ENCODE measurements around the gene DOCK2. TPM values are rescaled to one million over a fixed set of nuclear protein-coding genes. Genes with fewer than 3 reads are reported as not detected.
A peak's percentile ranks its signal among the peaks of the same experiment; 100 is the strongest.
"Not testable (repeated sequence)": the region's sequence is repeated elsewhere in the genome, so short reads cannot be mapped to it uniquely, and the experiment has no call there.

Gene DOCK2
- total and polyA plus RNA-seq, 2 donors, result 4.1 to 19.1 TPM

DNA sequence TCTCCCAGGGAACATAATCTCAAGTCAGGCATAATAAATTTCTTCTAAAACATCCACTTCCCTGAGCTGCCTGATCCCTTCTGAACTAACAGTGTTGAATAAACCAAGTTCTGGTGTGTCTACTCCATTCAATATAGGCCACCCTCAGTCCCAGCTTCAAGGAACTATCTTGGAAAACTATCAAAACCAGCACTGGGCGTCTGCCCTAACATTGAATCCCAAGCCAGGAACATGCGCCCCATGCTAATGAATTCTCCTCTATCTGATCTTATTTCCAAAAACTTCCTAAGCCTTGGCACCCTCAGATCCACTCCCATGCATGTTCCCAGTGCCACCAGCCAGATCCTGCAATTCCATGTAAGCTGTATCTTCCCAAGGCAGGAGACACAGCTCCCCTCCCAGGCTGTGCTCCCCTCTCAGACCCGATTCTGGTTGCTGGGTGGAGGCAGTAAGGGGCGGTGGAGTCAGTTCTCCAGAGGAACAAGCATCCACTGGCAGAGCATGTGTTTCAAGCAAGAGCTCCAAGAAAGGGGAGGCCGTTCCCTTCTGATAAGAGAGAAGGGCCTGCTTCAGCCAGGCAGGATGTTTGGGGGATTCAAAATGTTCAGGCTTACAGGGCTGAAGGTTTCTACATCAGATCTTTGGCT, 455.5 kb downstream of the DOCK2 start:
- Histone ChIP-seq H3K27ac (ENCODE audit: low read depth) (no peak overlapping the region), H3K36me3 (ENCODE audit: insufficient read depth) (no peaks in the 10 kb centered on the region), H3K4me1 (ENCODE audit: insufficient read depth) (no peaks in the 10 kb centered on the region), H3K4me3 (ENCODE audit: low read depth, low read length) (no peak overlapping the region)
- no peak for DNase-seq (ENCODE audit: extremely low spot score)
- 48% methylated on average over 5 of the region's 5 CpGs for WGBS

DNA sequence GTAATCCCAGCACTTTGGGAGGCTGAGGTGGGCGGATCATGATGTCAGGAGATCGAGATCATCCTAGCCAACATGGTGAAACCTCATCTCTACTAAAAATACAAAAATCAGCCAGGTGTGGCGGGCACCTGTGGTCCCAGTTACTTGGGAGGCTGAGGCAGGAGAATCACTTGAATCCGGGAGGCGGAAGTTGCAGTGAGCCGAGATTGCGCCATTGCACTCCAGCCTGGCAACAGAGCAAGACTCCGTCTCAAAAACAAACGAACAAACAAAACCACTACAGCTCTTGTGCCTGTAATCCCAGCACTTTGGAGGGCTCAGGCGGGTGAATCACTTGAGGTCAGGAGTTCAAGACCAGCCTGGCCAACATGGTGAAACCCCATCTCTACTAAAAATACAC, 457.3 kb downstream of the DOCK2 start:
- not testable (repeated sequence) for H3K4me1 ChIP-seq (ENCODE audit: insufficient read depth); DNase-seq (ENCODE audit: extremely low spot score); H3K4me3 ChIP-seq (ENCODE audit: low read depth, low read length); H3K36me3 ChIP-seq (ENCODE audit: insufficient read depth); H3K27ac ChIP-seq (ENCODE audit: low read depth)
- 90% methylated on average over 10 of the region's 10 CpGs for WGBS

DNA sequence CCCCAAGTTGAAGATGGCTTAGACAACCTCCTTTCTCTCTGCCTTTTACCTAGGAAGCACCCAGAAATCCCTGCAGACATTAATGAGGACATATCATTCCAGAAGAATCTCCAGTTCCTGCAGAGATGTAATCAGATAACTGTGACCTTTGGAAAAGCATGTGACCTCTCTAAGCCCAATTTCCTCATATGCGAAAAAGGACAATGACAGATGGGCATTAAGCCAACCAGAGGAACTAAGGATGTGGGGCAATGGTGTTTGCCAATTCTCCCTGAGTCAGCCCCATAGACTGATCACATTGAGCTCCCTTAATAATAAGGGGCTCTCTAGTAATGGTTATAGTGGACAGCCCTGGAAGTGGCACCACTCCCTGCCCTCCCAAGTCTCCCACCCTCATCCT, 458.6 kb downstream of the DOCK2 start:
- no peaks in the 10 kb centered on the region for H3K36me3 ChIP-seq (ENCODE audit: insufficient read depth)
- 59% methylated on average over 1 of the region's 1 CpG for WGBS
- H3K4me3 ChIP-seq (ENCODE audit: low read depth, low read length), result no peak overlapping the region
- H3K4me1 ChIP-seq (ENCODE audit: insufficient read depth), result no peaks in the 10 kb centered on the region
- DNase-seq (ENCODE audit: extremely low spot score), result no peak
- no peak overlapping the region for H3K27ac ChIP-seq (ENCODE audit: low read depth)

DNA sequence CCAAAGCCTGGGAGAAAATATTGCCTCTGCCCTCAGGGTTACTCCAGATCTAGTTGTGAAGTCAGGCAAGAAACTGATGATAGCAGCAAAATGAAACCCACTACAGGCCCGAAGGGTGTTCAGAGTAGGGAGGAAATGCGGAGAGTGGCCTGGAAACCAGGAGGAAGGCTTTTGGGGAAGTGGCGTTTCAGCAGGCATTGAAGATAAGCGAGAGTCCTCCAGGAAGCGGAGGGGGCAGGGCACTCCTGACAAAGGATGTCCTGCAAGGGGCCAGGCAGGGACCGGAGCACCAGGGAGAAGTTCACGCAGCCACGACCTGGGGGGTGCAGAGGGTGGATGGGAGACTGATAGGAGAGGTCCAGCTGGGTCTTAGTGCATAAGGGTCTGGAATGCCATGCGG, 460.9 kb downstream of the DOCK2 start:
- no peaks in the 10 kb centered on the region for H3K36me3 ChIP-seq (ENCODE audit: insufficient read depth)
- H3K27ac ChIP-seq (ENCODE audit: low read depth), result no peak overlapping the region
- WGBS, result 78% methylated on average over 9 of the region's 9 CpGs
- no peak overlapping the region for H3K4me3 ChIP-seq (ENCODE audit: low read depth, low read length)
- no peak for DNase-seq (ENCODE audit: extremely low spot score)
- no peaks in the 10 kb centered on the region for H3K4me1 ChIP-seq (ENCODE audit: insufficient read depth)

DNA sequence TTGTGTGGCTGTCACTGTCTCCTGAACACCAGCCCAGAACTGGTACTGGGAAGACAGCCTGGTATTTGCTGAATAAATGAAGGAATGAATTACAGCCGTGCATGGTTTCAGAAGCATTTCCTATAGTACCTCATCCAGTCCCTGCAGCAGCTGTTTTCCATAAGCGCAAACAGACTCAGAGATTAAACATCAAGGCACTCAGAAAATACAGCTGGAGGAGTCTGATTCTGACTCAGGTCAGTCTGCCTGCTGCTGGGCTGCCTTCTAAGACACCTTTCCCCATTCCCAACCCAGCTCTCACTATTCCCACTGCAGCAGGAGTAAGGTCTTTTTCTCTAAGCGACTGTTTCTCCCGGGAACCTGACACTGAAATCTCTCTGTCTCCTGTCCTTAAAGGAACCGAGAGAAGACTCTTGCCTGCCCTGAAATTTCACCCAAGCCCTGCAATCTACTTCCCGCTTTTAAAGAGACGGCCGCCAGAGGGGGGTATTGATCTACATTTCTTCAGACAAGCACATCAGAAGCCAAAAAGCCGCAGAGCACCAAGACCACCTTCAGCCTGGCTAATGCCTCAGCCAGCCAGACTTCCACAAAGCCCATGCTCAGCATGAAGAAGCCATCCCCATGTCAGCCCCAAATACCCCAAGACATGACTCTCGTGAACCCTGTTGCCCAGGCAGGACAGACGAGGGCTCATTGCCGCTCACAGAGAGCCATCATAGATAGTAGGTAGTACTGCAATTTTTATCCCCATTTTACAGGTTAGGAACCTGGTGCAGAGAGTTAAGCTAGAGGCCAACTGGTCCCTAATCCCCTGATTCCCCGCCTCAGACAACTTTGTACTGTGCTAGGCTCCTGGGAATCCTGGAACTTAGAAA, 463.2 kb downstream of the DOCK2 start:
- Histone ChIP-seq H3K4me1 (ENCODE audit: insufficient read depth) (no peaks in the 10 kb centered on the region), H3K36me3 (ENCODE audit: insufficient read depth) (no peaks in the 10 kb centered on the region), H3K27ac (ENCODE audit: low read depth) (no peak overlapping the region), H3K4me3 (ENCODE audit: low read depth, low read length) (no peak overlapping the region)
- 30% methylated on average over 13 of the region's 13 CpGs for WGBS
- DNase-seq (ENCODE audit: extremely low spot score), result peak; percentile 80

DNA sequence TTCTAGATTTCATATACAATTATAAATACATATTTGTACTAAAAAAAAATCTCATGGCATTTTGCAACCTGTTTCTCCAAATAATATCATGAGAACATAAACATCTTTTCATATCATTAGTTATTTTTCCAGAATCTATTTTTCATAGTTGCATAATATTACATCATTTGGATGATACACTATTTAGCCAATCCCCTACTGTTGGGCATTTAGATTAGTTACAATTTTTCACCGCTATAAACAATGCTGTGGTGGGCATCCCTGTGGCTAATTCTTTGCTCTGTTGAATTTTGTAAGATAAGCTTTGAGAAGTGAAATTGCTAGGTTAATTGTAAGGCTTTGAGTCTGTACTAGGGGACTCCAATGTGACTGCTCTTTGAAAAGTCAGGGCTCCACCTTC, 466.4 kb downstream of the DOCK2 start:
- H3K36me3 ChIP-seq (ENCODE audit: insufficient read depth), result no peaks in the 10 kb centered on the region
- H3K4me1 ChIP-seq (ENCODE audit: insufficient read depth), result no peaks in the 10 kb centered on the region
- WGBS, result 96% methylated on average over 1 of the region's 1 CpG
- no peak overlapping the region for H3K4me3 ChIP-seq (ENCODE audit: low read depth, low read length)
- DNase-seq (ENCODE audit: extremely low spot score), result no peak
- no peak overlapping the region for H3K27ac ChIP-seq (ENCODE audit: low read depth)

DNA sequence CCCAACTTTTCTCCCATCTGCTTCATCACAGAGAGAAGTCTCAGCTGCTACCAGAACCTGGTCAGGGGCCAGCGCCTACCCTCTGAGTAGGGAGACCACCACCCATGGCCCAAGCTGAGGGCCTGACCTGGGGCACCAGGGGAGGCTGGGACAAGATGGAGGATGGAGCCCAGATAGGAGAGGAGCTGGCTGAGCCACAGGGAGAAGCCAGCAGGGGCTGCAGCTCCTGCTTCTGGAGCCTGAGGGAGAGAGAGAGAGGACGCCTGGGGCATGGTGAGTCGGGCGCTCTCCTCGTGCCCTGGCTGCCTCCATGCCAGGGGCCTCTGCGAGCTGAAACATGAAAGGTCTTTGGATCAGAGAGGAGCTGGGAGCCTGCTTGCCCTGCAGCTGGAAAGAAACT, 467.2 kb downstream of the DOCK2 start:
- no peak overlapping the region for H3K27ac ChIP-seq (ENCODE audit: low read depth)
- no peak for DNase-seq (ENCODE audit: extremely low spot score)
- no peak overlapping the region for H3K4me3 ChIP-seq (ENCODE audit: low read depth, low read length)
- H3K36me3 ChIP-seq (ENCODE audit: insufficient read depth), result no peaks in the 10 kb centered on the region
- WGBS, result 90% methylated on average over 6 of the region's 6 CpGs
- H3K4me1 ChIP-seq (ENCODE audit: insufficient read depth), result no peaks in the 10 kb centered on the region

DNA sequence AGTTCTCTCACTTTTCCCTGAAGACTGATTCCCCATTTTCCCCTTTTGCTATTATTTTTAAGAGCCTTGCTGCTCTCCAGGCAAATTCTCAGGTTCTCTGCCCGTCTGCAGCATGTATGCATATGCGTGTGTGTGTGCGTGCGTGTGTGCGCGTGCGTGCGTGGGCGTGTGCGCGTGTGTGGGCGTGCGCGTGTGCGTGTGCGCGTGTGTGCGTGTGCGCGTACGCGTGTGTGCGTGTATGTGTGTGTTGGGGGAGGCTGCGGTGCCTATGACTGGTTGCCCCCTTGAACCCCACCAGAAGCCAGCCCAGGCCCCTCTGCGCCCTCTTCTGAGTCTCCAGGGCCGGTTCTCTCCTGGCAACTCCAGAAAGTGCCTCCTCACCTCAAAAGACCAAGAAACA, 467.6 kb downstream of the DOCK2 start:
- Histone ChIP-seq H3K27ac (ENCODE audit: low read depth) (no peak overlapping the region), H3K4me3 (ENCODE audit: low read depth, low read length) (no peak overlapping the region), H3K4me1 (ENCODE audit: insufficient read depth) (no peaks in the 10 kb centered on the region), H3K36me3 (ENCODE audit: insufficient read depth) (no peaks in the 10 kb centered on the region)
- DNase-seq (ENCODE audit: extremely low spot score), result no peak
- 92% methylated on average over 26 of the region's 26 CpGs for WGBS

DNA sequence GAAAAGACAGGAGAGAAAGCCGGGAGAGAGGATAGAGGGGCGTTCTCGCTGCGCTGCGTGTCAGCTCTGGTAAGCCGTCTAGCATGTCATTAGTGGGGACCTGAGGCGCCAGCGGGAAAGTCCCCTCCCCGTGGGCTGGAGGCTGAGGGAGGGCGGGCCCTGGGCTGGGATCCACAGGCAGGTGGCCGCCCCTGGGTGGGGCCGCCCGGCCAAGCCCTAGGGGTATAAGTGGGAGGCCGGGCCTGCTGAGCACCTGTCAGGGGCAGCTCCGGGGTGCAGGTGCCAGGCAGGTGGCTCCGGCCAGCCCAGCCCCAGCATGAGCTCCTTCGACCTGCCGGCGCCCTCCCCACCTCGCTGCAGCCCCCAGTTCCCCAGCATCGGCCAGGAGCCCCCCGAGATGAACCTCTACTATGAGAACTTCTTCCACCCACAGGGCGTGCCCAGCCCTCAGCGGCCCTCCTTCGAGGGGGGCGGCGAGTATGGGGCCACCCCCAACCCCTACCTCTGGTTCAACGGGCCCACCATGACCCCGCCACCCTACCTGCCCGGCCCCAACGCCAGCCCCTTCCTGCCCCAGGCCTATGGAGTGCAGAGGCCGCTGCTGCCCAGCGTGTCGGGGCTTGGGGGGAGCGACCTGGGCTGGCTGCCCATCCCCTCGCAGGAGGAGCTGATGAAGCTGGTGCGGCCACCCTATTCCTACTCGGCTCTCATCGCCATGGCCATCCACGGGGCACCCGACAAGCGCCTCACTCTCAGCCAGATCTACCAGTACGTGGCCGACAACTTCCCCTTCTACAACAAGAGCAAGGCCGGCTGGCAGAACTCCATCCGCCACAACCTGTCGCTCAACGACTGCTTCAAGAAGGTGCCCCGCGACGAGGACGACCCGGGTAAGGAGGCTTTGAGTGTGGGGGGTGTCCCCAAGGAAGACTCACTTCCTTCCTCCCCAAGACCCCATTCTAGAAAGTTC, 468.9 kb downstream of the DOCK2 start, which contains the start of gene FOXI1:
TSS of gene FOXI1 (plus strand) at position 256 of the 970 bp plus-strand sequence. CDS start at position 317, 61 bp downstream.
- Histone ChIP-seq H3K36me3 (ENCODE audit: insufficient read depth) (no peaks in the 10 kb centered on the region), H3K27ac (ENCODE audit: low read depth) (no peak within 1 kb of the TSS), H3K4me1 (ENCODE audit: insufficient read depth) (no peaks in the 10 kb centered on the region), H3K4me3 (ENCODE audit: low read depth, low read length) (no peak within 1 kb of the TSS)
- 84% methylated on average over 53 of the region's 53 CpGs for WGBS
- DNase-seq (ENCODE audit: extremely low spot score), result no peak

DNA sequence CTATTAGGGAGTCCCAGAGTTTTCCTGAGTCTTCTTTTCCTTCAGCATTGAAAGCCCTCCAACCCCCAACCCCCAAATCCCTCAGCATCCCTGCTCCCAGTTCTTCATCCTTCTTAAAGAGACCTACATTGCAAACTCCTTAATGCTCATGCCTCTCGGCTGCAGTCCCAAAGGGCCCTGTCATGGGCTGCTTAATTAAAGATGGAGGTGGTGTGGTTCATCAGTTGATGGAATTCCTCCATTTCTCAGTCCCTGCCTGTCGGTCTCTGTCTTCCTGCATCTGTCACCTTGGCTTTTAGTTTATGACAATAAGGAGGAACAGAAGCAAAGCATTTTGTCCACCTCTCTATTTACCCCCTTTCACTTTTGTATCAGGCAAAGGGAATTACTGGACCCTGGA, 470.6 kb downstream of the DOCK2 start:
- Histone ChIP-seq H3K4me1 (ENCODE audit: insufficient read depth) (no peaks in the 10 kb centered on the region), H3K4me3 (ENCODE audit: low read depth, low read length) (no peak overlapping the region), H3K36me3 (ENCODE audit: insufficient read depth) (no peaks in the 10 kb centered on the region), H3K27ac (ENCODE audit: low read depth) (no peak overlapping the region)
- 85% methylated on average over 2 of the region's 2 CpGs for WGBS
- no peak for DNase-seq (ENCODE audit: extremely low spot score)

DNA sequence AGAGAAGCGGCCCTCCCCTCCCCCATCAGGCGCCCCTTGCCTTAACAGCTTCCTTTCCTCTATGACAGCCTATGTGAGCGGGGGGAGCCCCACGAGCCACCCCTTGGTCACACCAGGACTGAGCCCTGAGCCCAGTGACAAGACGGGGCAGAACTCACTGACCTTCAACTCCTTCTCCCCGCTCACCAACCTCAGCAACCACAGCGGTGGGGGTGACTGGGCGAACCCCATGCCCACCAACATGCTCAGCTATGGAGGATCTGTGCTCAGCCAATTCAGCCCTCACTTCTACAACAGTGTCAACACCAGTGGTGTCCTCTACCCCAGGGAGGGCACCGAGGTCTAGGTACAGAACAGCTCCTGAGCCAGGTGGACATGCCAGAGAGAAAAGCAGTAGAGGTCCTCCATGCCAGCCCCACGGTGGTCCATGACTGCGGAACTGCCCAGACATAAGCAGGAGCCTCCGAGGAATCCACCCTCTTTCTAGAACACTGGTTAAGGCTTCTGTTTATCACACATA, 471.3 kb downstream of the DOCK2 start:
- WGBS, result 89% methylated on average over 12 of the region's 12 CpGs
- DNase-seq (ENCODE audit: extremely low spot score), result no peak
- Histone ChIP-seq H3K4me3 (ENCODE audit: low read depth, low read length) (no peak overlapping the region), H3K27ac (ENCODE audit: low read depth) (no peak overlapping the region), H3K4me1 (ENCODE audit: insufficient read depth) (no peaks in the 10 kb centered on the region), H3K36me3 (ENCODE audit: insufficient read depth) (no peaks in the 10 kb centered on the region)

DNA sequence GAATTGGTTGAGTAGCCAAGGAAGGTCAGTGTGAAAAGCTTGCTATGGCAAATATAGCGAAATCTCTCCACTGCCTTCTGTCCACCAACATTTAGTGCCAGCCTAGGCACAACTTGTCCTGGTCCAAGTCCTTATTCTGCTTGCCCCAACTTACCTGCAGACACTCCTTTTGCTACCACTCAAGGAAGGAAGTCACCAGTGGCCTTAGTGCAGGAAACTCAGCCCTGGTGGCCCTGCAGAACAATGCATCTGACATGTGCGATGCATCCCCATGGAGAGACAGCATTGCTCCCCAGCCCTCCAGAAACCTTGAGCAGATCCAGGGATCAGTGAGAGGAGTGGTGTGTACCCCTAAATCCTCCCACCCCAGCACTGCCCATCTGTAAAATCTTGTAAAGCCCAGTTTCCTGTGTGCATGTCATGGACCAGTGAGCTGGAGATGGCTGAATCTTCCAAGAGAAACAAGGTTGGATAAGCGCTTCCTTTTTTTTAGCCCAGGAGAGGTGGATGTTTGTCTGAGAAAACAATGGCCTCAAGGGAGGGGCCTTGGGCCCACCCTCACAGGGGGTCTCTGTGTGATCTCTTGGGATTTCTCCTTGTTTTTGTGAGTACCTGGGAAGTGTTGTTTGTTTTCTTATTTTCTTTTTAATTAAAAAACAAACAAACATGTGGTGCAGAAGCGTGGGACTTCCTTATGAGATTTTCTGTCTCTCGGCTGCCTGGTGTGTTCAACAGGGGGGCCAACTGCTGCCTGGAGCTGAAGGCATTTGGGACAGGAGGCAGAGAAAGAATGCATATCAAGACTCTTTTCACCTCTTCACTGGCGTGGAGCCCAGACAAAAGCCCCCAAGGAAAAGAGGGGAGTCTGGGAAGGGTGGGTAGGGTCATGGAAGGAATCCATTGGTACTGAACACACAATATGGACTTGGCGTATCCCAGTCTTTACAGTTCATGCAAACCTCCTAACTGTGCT, 472.3 kb downstream of the DOCK2 start:
- DNase-seq (ENCODE audit: extremely low spot score), result no peak
- no peaks in the 10 kb centered on the region for H3K4me1 ChIP-seq (ENCODE audit: insufficient read depth)
- H3K36me3 ChIP-seq (ENCODE audit: insufficient read depth), result no peaks in the 10 kb centered on the region
- no peak overlapping the region for H3K4me3 ChIP-seq (ENCODE audit: low read depth, low read length)
- no peak overlapping the region for H3K27ac ChIP-seq (ENCODE audit: low read depth)
- 80% methylated on average over 7 of the region's 7 CpGs for WGBS

Data from urinary bladder (tissue), 4 donors.